Thoracic aorta (tissue), 2 donors: ENCODE data around the gene RIMBP2. TPM values are rescaled to one million over a fixed set of nuclear protein-coding genes. Genes with fewer than 3 reads are reported as not detected.

ENCODE experiments used
- ATAC-seq: fragments of 150-250 bp; one replicate; pipeline ENCODE4 v1.8.0; 2017; ENCODE audit warnings: low read depth; ENCODE audit not compliant: insufficient number of reproducible peaks, low FRiP score
- DNase-seq: peaks from one replicate; pipeline ENCODE4 v3.0.0-alpha.2; 2020; ENCODE audit warnings: low spot score
- H3K27ac ChIP-seq, 2 donors: fragments of 200-600 bp; sonication (generic); 1 replicate in 1 of 2; 2 replicates in 1 of 2; pipeline ENCODE4 v1.5.1; 2016; ENCODE audit warnings: mild to moderate bottlenecking in 2 of 2, moderate library complexity in 2 of 2
- H3K27me3 ChIP-seq: fragments of 200-600 bp; sonication (generic); replicated peaks from 2 replicates; pipeline ENCODE4 v1.6.0; 2016; ENCODE audit warnings: mild to moderate bottlenecking; ENCODE audit not compliant: insufficient read depth
- H3K36me3 ChIP-seq: fragments of 200-600 bp; sonication (generic); one replicate; pipeline ENCODE4 v1.5.1; 2016
- H3K4me1 ChIP-seq, 2 donors: fragments of 200-600 bp; sonication (generic); 1 replicate in 1 of 2; 2 replicates in 1 of 2; pipeline versions ENCODE4 v1.5.1 to v1.6.0; 2016; ENCODE audit warnings: low read depth in 2 of 2, mild to moderate bottlenecking in 1 of 2; ENCODE audit not compliant: control insufficient read depth in 1 of 2
- H3K4me3 ChIP-seq: fragments of 200-600 bp; sonication (generic); 2 replicates; pipeline ENCODE4 v1.5.1; 2016; ENCODE audit warnings: mild to moderate bottlenecking
- H3K9me3 ChIP-seq: fragments of 200-600 bp; sonication (generic); 2 replicates; pipeline ENCODE4 v1.5.1; 2016
- CTCF ChIP-seq: fragments of 200-600 bp; sonication (generic); IDR thresholded peaks from one replicate; pipeline ENCODE4 v1.5.1; 2019; ENCODE audit warnings: antibody characterized with exemption
- total RNA-seq, 2 donors: library from RNA; depleted of rRNA; stranded (reverse); fragments of >200 nt; gene quantifications; one replicate each; pipeline versions ENCODE4 v1.1.0 to v1.2.3, GENCODE V29; 2016

The RIMBP2 gene
- total RNA-seq, 2 donors from 2014 or later, result 0.54 to 0.92 TPM

DNA sequence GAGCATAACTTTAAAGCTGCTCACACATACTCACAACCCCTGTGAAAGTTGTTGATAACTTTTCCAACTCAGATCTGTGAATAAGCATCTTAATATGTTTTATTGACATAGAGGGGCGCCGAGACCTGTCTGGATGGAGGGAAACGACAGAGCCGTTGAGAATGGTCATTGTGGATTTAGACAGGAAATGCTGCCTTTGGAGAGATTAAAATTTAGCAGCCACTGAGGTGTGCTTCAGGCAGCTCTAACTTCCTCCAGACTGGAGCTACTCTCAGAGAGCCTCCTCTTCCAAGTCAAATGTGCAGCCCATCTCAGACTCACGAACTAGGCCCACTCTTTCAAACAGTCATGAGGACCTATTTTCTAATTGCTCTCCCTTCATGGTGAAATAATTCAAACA, 90.9 kb downstream of the RIMBP2 start:
- Histone ChIP-seq H3K27ac (no peak overlapping the region), H3K4me1 (no peaks in the 10 kb centered on the region), H3K36me3 (no peaks in the 10 kb centered on the region), H3K4me3 (no peak overlapping the region), H3K9me3 (no peaks in the 10 kb centered on the region), H3K27me3 (no peaks in the 10 kb centered on the region)
- ATAC-seq, result no peak
- TF ChIP-seq CTCF, result no peak
- no peak for DNase-seq

DNA sequence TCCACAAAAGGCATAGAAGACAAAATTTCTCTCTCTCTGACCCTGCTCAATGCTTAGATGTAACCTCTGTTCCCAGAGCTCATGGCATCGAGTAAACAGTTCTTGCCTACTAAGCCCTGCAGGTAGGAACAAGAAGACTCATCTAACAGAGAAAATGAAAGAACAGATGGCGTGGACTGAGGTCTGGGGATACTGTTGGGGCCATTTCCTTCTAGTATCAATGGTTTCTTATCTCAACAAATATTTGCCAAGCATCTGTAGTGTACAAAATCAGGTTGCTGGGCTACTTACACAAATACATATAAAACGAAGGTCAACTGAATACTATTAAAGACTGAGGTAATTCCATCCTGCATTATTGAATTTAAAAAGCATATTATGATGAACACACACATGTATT, 93.3 kb downstream of the RIMBP2 start:
- no peaks in the 10 kb centered on the region for H3K27me3 ChIP-seq
- H3K9me3 ChIP-seq, result no peaks in the 10 kb centered on the region
- no peaks in the 10 kb centered on the region for H3K36me3 ChIP-seq
- ATAC-seq (no peak), DNase-seq (no peak)
- no peaks in the 10 kb centered on the region for H3K4me1 ChIP-seq
- H3K27ac ChIP-seq, result no peak overlapping the region
- no peak for TF ChIP-seq CTCF
- no peak overlapping the region for H3K4me3 ChIP-seq

- DNase-seq, result no peak
- ATAC-seq, result no peak
- H3K27ac ChIP-seq, result no peak overlapping the region
Observed at GRCh38 chr12:130621696-130622298, 94.3 kb downstream of the RIMBP2 start.

GRCh38 chr12:130620756-130621155, 95.3 kb downstream of the RIMBP2 start:
- H3K36me3 ChIP-seq, result no peaks in the 10 kb centered on the region
- DNase-seq (no peak), ATAC-seq (no peak)
- H3K4me3 ChIP-seq, result no peak overlapping the region
- no peaks in the 10 kb centered on the region for H3K4me1 ChIP-seq
- H3K27ac ChIP-seq, result no peak overlapping the region
- no peak for TF ChIP-seq CTCF
- no peaks in the 10 kb centered on the region for H3K9me3 ChIP-seq
- no peaks in the 10 kb centered on the region for H3K27me3 ChIP-seq

More at GRCh38 chr12:130621696-130622298, 94.3 kb downstream of the RIMBP2 start:
- Histone ChIP-seq H3K27me3 (no peaks in the 10 kb centered on the region), H3K36me3 (no peaks in the 10 kb centered on the region), H3K4me1 (no peaks in the 10 kb centered on the region), H3K9me3 (no peaks in the 10 kb centered on the region), H3K4me3 (no peak overlapping the region)
- TF ChIP-seq CTCF, result no peak

DNA sequence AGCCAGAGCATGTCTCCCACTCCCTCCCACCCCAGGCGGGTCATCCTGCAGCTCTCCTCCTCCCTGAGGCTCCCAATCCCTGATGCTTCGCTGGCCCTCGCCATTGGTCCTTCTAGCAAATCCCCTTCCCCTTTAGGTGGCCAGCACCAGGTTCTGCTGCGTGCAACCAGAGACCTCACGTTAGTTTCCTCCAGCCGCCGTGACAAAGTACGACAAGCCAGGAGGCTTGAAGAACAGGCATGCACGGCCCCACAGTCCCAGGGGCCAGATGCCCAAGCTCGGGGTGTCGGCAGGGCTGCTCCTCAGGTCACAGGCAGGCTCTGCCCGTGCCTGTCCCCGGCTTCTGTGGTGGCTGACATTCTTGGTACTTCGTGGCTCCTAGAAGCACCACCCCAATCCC, 95.8 kb downstream of the RIMBP2 start:
- no peaks in the 10 kb centered on the region for H3K36me3 ChIP-seq
- no peak for ATAC-seq
- no peaks in the 10 kb centered on the region for H3K9me3 ChIP-seq
- no peak overlapping the region for H3K4me3 ChIP-seq
- H3K27me3 ChIP-seq, result no peaks in the 10 kb centered on the region
- no peak overlapping the region for H3K27ac ChIP-seq
- no peak for DNase-seq
- TF ChIP-seq CTCF, result no peak
- no peaks in the 10 kb centered on the region for H3K4me1 ChIP-seq
